ENCODE results near the gene ENPP5. TPM values are rescaled to one million over a fixed set of nuclear protein-coding genes. Genes with fewer than 3 reads are reported as not detected.

Gene ENPP5
- total and polyA plus RNA-seq, 10 of the 15 experiments (the other 5 are each of a cell fraction or from before 2014, with no cell fraction given), result 0.05 to 0.07 TPM; not detected in 8

DNA sequence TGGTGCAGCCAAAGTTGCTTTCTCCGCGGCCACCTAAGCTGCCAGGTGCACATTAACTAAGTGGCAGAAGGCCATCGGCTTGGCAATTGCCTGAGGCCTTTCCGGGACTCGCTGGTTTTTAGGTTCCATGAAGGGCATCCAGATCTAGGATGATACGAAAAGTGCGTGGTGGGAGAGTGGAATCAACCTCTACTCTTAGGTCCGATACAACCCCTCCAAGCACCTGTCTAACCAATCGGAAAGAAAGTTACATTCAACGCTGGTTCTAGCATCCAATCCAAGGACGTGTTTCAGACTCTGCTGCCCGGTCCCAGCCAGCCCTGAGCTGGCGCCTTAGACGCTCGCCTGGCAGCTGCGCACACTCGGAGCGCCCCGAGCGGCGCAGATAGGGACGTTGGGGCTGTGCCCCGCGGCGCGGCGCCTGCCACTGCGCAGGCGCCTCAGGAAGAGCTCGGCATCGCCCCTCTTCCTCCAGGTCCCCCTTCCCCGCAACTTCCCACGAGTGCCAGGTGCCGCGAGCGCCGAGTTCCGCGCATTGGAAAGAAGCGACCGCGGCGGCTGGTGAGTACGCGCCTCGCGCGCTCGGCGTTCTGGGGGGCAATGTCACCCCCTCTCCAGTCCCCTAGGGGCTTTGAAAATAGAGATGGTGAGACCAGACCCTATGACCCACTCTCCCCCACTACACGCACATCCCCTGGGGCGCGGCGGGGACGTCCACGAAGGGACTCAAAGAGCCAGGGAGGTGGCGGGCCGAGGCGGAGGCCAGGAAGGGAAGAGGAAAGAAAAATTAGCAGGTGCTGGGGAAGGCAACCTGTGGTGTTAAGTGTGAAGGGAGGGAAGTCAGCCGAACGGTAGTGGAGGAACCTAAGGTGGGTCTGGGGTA, 40.9 kb downstream of the ENPP5 start, which contains the start of gene ENPP4 (continued):
- TF ChIP-seq, protein P1, sequence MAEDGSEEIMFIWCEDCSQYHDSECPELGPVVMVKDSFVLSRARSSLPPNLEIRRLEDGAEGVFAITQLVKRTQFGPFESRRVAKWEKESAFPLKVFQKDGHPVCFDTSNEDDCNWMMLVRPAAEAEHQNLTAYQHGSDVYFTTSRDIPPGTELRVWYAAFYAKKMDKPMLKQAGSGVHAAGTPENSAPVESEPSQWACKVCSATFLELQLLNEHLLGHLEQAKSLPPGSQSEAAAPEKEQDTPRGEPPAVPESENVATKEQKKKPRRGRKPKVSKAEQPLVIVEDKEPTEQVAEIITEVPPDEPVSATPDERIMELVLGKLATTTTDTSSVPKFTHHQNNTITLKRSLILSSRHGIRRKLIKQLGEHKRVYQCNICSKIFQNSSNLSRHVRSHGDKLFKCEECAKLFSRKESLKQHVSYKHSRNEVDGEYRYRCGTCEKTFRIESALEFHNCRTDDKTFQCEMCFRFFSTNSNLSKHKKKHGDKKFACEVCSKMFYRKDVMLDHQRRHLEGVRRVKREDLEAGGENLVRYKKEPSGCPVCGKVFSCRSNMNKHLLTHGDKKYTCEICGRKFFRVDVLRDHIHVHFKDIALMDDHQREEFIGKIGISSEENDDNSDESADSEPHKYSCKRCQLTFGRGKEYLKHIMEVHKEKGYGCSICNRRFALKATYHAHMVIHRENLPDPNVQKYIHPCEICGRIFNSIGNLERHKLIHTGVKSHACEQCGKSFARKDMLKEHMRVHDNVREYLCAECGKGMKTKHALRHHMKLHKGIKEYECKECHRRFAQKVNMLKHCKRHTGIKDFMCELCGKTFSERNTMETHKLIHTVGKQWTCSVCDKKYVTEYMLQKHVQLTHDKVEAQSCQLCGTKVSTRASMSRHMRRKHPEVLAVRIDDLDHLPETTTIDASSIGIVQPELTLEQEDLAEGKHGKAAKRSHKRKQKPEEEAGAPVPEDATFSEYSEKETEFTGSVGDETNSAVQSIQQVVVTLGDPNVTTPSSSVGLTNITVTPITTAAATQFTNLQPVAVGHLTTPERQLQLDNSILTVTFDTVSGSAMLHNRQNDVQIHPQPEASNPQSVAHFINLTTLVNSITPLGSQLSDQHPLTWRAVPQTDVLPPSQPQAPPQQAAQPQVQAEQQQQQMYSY (CRISPR knock-in tag; IDR thresholded peaks at IDR 0.05), result no peak
- TF ChIP-seq TBL1XR1 (IDR thresholded peaks at IDR 0.05; ENCODE audit: low read depth, low read length) (no peak), CEBPB (IDR thresholded peaks at IDR 0.05; ENCODE audit: borderline replicate concordance in 1 of 2, low read depth in 2 of 2, low read length in 2 of 2) (no peak), LARP7 (IDR thresholded peaks at IDR 0.05) (no peak), SUPT20H (IDR thresholded peaks at IDR 0.05; ENCODE audit: borderline replicate concordance, control insufficient read depth, low read depth, low read length) (no peak), ETV6 (conservative IDR thresholded peaks at IDR 0.05 in 1 of 2, IDR thresholded peaks at IDR 0.05 in 1 of 2; ENCODE audit: borderline replicate concordance in 1 of 2, low read depth in 1 of 2) (no peak), YBX1 (IDR thresholded peaks at IDR 0.05) (no peak), SPI1 (IDR thresholded peaks at IDR 0.05; ENCODE audit: borderline replicate concordance, insufficient read depth, low read depth, low read length) (no peak)
- TF ChIP-seq, protein P2, sequence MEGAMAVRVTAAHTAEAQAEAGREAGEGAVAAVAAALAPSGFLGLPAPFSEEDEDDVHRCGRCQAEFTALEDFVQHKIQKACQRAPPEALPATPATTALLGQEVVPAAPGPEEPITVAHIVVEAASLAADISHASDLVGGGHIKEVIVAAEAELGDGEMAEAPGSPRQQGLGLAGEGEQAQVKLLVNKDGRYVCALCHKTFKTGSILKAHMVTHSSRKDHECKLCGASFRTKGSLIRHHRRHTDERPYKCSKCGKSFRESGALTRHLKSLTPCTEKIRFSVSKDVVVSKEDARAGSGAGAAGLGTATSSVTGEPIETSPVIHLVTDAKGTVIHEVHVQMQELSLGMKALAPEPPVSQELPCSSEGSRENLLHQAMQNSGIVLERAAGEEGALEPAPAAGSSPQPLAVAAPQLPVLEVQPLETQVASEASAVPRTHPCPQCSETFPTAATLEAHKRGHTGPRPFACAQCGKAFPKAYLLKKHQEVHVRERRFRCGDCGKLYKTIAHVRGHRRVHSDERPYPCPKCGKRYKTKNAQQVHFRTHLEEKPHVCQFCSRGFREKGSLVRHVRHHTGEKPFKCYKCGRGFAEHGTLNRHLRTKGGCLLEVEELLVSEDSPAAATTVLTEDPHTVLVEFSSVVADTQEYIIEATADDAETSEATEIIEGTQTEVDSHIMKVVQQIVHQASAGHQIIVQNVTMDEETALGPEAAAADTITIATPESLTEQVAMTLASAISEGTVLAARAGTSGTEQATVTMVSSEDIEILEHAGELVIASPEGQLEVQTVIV (IDR thresholded peaks at IDR 0.05; ENCODE audit: borderline replicate concordance, partially characterized antibody), result no peak
